Mesenchymal stem cell (in vitro differentiated cells and primary cell): Measurements from ENCODE around the gene NSL1.
A peak's percentile ranks its signal among the peaks of the same experiment; 100 is the strongest.
"Not testable (repeated sequence)": the region's sequence is repeated elsewhere in the genome, so short reads cannot be mapped to it uniquely, and the experiment has no call there.

Source experiments
- DNase-seq: peaks from one replicate; pipeline ENCODE4 v3.0.0-alpha.2; 2013
- H2AFZ ChIP-seq: one replicate; pipeline ENCODE4 v1.6.1; 2013; ENCODE audit warnings: low read depth, mild to moderate bottlenecking, control low read depth, inconsistent platforms, low read length, moderate library complexity
- H2AK5ac ChIP-seq: 2 replicates; pipeline ENCODE4 v1.6.1; 2013; ENCODE audit warnings: low read length, moderate library complexity, mild to moderate bottlenecking, inconsistent platforms; ENCODE audit not compliant: severe bottlenecking
- H2BK120ac ChIP-seq: one replicate; pipeline ENCODE4 v1.6.1; 2013; ENCODE audit warnings: low read depth, mild to moderate bottlenecking, inconsistent platforms, low read length, moderate library complexity
- H2BK12ac ChIP-seq, 2 experiments: one replicate each; pipeline ENCODE4 v1.6.1; 2013; ENCODE audit warnings: inconsistent platforms in 2 of 2, low read length in 2 of 2, mild to moderate bottlenecking in 2 of 2, moderate library complexity in 2 of 2, control low read depth in 1 of 2
- H2BK15ac ChIP-seq: one replicate; pipeline ENCODE4 v1.6.1; 2013; ENCODE audit warnings: mild to moderate bottlenecking, low read depth, inconsistent platforms; ENCODE audit not compliant: poor library complexity, severe bottlenecking
- H2BK5ac ChIP-seq: 2 replicates; pipeline ENCODE4 v1.6.1; 2013; ENCODE audit warnings: low read depth, mild to moderate bottlenecking, low read length, control low read depth, inconsistent platforms; ENCODE audit not compliant: poor library complexity, severe bottlenecking
- H3K14ac ChIP-seq, 2 experiments: one replicate each; pipeline ENCODE4 v1.6.1; 2013; ENCODE audit warnings: inconsistent platforms in 2 of 2, low read length in 2 of 2, control low read depth in 1 of 2, mild to moderate bottlenecking in 1 of 2, moderate library complexity in 1 of 2
- H3K18ac ChIP-seq, 2 experiments: one replicate each; pipeline ENCODE4 v1.6.1; 2013; ENCODE audit warnings: inconsistent platforms in 2 of 2, low read length in 2 of 2, control low read depth in 1 of 2, low read depth in 1 of 2, mild to moderate bottlenecking in 1 of 2
- H3K23ac ChIP-seq, 2 experiments: one replicate each; pipeline ENCODE4 v1.6.1; 2013; ENCODE audit warnings: inconsistent platforms in 2 of 2, low read length in 2 of 2, mild to moderate bottlenecking in 2 of 2, moderate library complexity in 2 of 2, control low read depth in 1 of 2
- H3K27ac ChIP-seq: 2 replicates; pipeline ENCODE4 v1.5.1; 2013; ENCODE audit warnings: mild to moderate bottlenecking, moderate library complexity, low read length, control low read depth, inconsistent platforms; ENCODE audit not compliant: poor library complexity, severe bottlenecking
- H3K27me3 ChIP-seq, 2 experiments: 2 replicates each; pipeline versions ENCODE4 v1.6.1 to v1.7.0; 2013; ENCODE audit warnings: low read length in 2 of 2, mild to moderate bottlenecking in 2 of 2, moderate library complexity in 2 of 2, control low read depth in 1 of 2, inconsistent platforms in 1 of 2; ENCODE audit not compliant: control insufficient read depth in 1 of 2, insufficient read depth in 1 of 2
- H3K36me3 ChIP-seq, 2 experiments: 2 replicates each; pipeline versions ENCODE4 v1.6.1 to v1.7.0; 2013; ENCODE audit warnings: low read length in 2 of 2, control low read depth in 1 of 2, inconsistent platforms in 1 of 2, low read depth in 1 of 2, mild to moderate bottlenecking in 1 of 2; ENCODE audit not compliant: insufficient read depth in 2 of 2, control insufficient read depth in 1 of 2
- H3K4ac ChIP-seq, 2 experiments: one replicate each; pipeline ENCODE4 v1.6.1; 2013; ENCODE audit warnings: inconsistent platforms in 2 of 2, low read length in 2 of 2, mild to moderate bottlenecking in 2 of 2, moderate library complexity in 2 of 2, control low read depth in 1 of 2, low read depth in 1 of 2
- H3K4me1 ChIP-seq: 2 replicates; pipeline ENCODE4 v1.6.1; 2013; ENCODE audit warnings: low read depth, low read length, control low read depth; ENCODE audit not compliant: control insufficient read depth, insufficient read depth
- H3K4me2 ChIP-seq: 2 replicates; pipeline ENCODE4 v1.6.1; 2013; ENCODE audit warnings: low read length, mild to moderate bottlenecking, inconsistent platforms; ENCODE audit not compliant: poor library complexity, severe bottlenecking
- H3K4me3 ChIP-seq, 2 experiments: 2 replicates each; pipeline versions ENCODE4 v1.5.1 to v1.7.0; 2013; ENCODE audit warnings: low read length in 2 of 2, mild to moderate bottlenecking in 2 of 2, control low read depth in 1 of 2, low read depth in 1 of 2; ENCODE audit not compliant: insufficient read depth in 1 of 2
- H3K79me1 ChIP-seq: replicated peaks from 2 replicates; pipeline ENCODE4 v1.6.1; 2013; ENCODE audit warnings: mild to moderate bottlenecking, control low read depth, low read length, inconsistent platforms; ENCODE audit not compliant: poor library complexity, severe bottlenecking
- H3K9ac ChIP-seq: 2 replicates; pipeline ENCODE4 v1.7.0; 2013; ENCODE audit warnings: mild to moderate bottlenecking, low read length, moderate library complexity
- H3K9me3 ChIP-seq: 2 replicates; pipeline ENCODE4 v1.7.0; 2013; ENCODE audit warnings: mild to moderate bottlenecking, low read length; ENCODE audit not compliant: control insufficient read depth
- H4K8ac ChIP-seq: one replicate; pipeline ENCODE4 v1.6.1; 2013; ENCODE audit warnings: inconsistent platforms, mild to moderate bottlenecking, low read length, moderate library complexity
- H4K91ac ChIP-seq: one replicate; pipeline ENCODE4 v1.6.1; 2013; ENCODE audit warnings: mild to moderate bottlenecking, low read length, inconsistent platforms
- WGBS: methylation state at CpG from one replicate; pipeline ENCODE4 v1.1.7; 2013; ENCODE audit warnings: mixed read lengths; 5-methylcytosine and 5-hydroxymethylcytosine counted together

Gene NSL1

GRCh38 chr1:212782422-212783154, 9.0 kb downstream of the NSL1 start:
- WGBS, result 92% methylated on average over 1 of the region's 3 CpGs
- no peaks in the 10 kb centered on the region for H3K9me3 ChIP-seq
- H3K4me2 ChIP-seq, result no peak overlapping the region
- no peak overlapping the region for H4K91ac ChIP-seq
- no peak overlapping the region for H3K14ac ChIP-seq
- H2BK5ac ChIP-seq, result no peak overlapping the region
- no peak overlapping the region for H2AK5ac ChIP-seq
- no peak overlapping the region for H4K8ac ChIP-seq
- peak overlapping the region; percentile 45 for H3K27ac ChIP-seq
- peak overlapping the region; percentile 67 for H3K9ac ChIP-seq
- peaks cover 3% of the 10 kb centered on the region for H3K79me1 ChIP-seq
- H3K4ac ChIP-seq, result no peak overlapping the region
- H3K18ac ChIP-seq, result no peak overlapping the region
- H3K23ac ChIP-seq, result no peak overlapping the region
- no peak overlapping the region for H2BK120ac ChIP-seq
- H2BK12ac ChIP-seq, result no peak overlapping the region
- H3K27me3 ChIP-seq, result no peaks in the 10 kb centered on the region
- DNase-seq, result peak; percentile 70
- H3K36me3 ChIP-seq, result peaks cover 5 to 63% of the 10 kb centered on the region in 2 experiments
- H3K4me1 ChIP-seq, result no peaks in the 10 kb centered on the region
- no peak overlapping the region for H2BK15ac ChIP-seq
- no peak overlapping the region for H2AFZ ChIP-seq
- H3K4me3 ChIP-seq, result no peak overlapping the region

GRCh38 chr1:212781225-212781624, 10.4 kb downstream of the NSL1 start:
- no peak overlapping the region for H3K4ac ChIP-seq

GRCh38 chr1:212780759-212781158, 10.8 kb downstream of the NSL1 start:
- Histone ChIP-seq H2BK5ac (no peak overlapping the region), H3K27ac (no peak overlapping the region), H4K8ac (no peak overlapping the region), H3K79me1 (peaks cover 3% of the 10 kb centered on the region), H3K27me3 (no peaks in the 10 kb centered on the region), H3K36me3 (peaks cover 0 to 51% of the 10 kb centered on the region in 2 experiments), H3K9me3 (no peaks in the 10 kb centered on the region), H3K4me2 (no peak overlapping the region), H3K4me3 (no peak overlapping the region), H3K4me1 (no peaks in the 10 kb centered on the region), H2AFZ (no peak overlapping the region), H3K14ac (no peak overlapping the region), H3K9ac (no peak overlapping the region), H3K23ac (no peak overlapping the region), H4K91ac (no peak overlapping the region), H2BK120ac (no peak overlapping the region), H2BK12ac (no peak overlapping the region), H2BK15ac (no peak overlapping the region), H3K18ac (no peak overlapping the region), H2AK5ac (no peak overlapping the region), H3K4ac (no peak overlapping the region)
- no peak for DNase-seq
- WGBS, result 96% methylated on average over 3 of the region's 3 CpGs

More at GRCh38 chr1:212781225-212781624, 10.4 kb downstream of the NSL1 start:
- Histone ChIP-seq H3K9ac (no peak overlapping the region), H3K36me3 (peaks cover 0 to 55% of the 10 kb centered on the region in 2 experiments), H3K18ac (no peak overlapping the region), H3K4me3 (no peak overlapping the region), H2AK5ac (no peak overlapping the region), H2BK12ac (no peak overlapping the region), H3K9me3 (no peaks in the 10 kb centered on the region), H2BK15ac (no peak overlapping the region), H4K8ac (no peak overlapping the region), H3K27ac (no peak overlapping the region), H2BK5ac (no peak overlapping the region), H3K4me1 (no peaks in the 10 kb centered on the region), H2AFZ (no peak overlapping the region), H3K79me1 (peaks cover 3% of the 10 kb centered on the region), H4K91ac (no peak overlapping the region), H3K14ac (no peak overlapping the region), H3K23ac (no peak overlapping the region), H2BK120ac (no peak overlapping the region), H3K4me2 (no peak overlapping the region), H3K27me3 (no peaks in the 10 kb centered on the region)
- DNase-seq, result no peak
- WGBS, result no CpG with 5 or more reads among the region's 2 CpGs

GRCh38 chr1:212779086-212779485, 12.5 kb downstream of the NSL1 start:
- not testable (repeated sequence) for H3K18ac ChIP-seq, H2BK120ac ChIP-seq, H3K79me1 ChIP-seq, H2BK12ac ChIP-seq, H2BK5ac ChIP-seq, H4K8ac ChIP-seq, H3K4me3 ChIP-seq, H3K23ac ChIP-seq, H3K27ac ChIP-seq, H3K14ac ChIP-seq, H3K9ac ChIP-seq, DNase-seq, H3K4me1 ChIP-seq, H3K9me3 ChIP-seq, H4K91ac ChIP-seq, H3K27me3 ChIP-seq, H2AFZ ChIP-seq, H3K4ac ChIP-seq, H3K4me2 ChIP-seq, H2BK15ac ChIP-seq, H2AK5ac ChIP-seq
- WGBS, result no CpG with 5 or more reads among the region's 32 CpGs
- peaks cover 0 to 36% of the 10 kb centered on the region in 2 experiments for H3K36me3 ChIP-seq
